Measurements from ENCODE around the gene DEDD2. TPM values are rescaled to one million over a fixed set of nuclear protein-coding genes. Genes with fewer than 3 reads are reported as not detected.

Gene DEDD2
- total RNA-seq, 2 donors from 2014 or later: 19.2 to 24.8 TPM

GRCh38 chr19:42169486-42170413 is 47.7 kb downstream of the DEDD2 start:
- H3K27me3 ChIP-seq: no peaks in the 10 kb centered on the region
- no peak for TF ChIP-seq CTCF (IDR thresholded peaks at IDR 0.05)

GRCh38 chr19:42168206-42168605 is 49.3 kb downstream of the DEDD2 start:
- Histone ChIP-seq H3K4me3 (no peak overlapping the region), H3K9me3 (no peaks in the 10 kb centered on the region), H3K27ac (no peak overlapping the region), H3K27me3 (no peaks in the 10 kb centered on the region), H3K36me3 (no peaks in the 10 kb centered on the region), H3K4me1 (no peaks in the 10 kb centered on the region)
- DNase-seq (ENCODE audit: low spot score): no peak
- no peak for TF ChIP-seq CTCF (IDR thresholded peaks at IDR 0.05)

More at GRCh38 chr19:42169486-42170413, 47.7 kb downstream of the DEDD2 start:
- Histone ChIP-seq H3K36me3 (no peaks in the 10 kb centered on the region), H3K9me3 (no peaks in the 10 kb centered on the region), H3K4me1 (no peaks in the 10 kb centered on the region), H3K4me3 (no peak overlapping the region), H3K27ac (no peak overlapping the region)
- no peak for DNase-seq (ENCODE audit: low spot score)

DNA sequence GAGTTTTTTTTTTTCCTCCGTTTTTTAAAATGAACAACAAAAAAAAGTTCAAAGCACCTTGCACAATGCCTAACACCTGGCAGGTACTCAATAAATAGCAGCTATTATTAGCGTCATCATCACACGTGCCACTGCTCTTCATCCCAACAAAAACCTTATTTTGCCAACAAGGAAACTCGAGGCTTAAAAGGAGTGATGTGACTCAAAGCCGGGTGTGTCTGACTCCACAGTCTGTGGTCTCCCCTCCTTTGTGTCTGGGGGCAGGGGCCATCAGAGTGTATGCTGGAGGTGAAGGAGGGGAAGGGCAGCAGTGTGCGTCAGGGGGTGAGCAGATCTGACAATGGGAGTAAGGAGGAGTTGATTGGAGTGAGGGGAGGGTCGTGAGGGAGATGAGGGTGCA is 51.2 kb downstream of the DEDD2 start:
- no peak for DNase-seq (ENCODE audit: low spot score)
- no peaks in the 10 kb centered on the region for H3K27me3 ChIP-seq
- H3K4me3 ChIP-seq: no peak overlapping the region
- H3K9me3 ChIP-seq: no peaks in the 10 kb centered on the region
- no peak for TF ChIP-seq CTCF (IDR thresholded peaks at IDR 0.05)
- no peaks in the 10 kb centered on the region for H3K36me3 ChIP-seq
- H3K27ac ChIP-seq: no peak overlapping the region
- no peaks in the 10 kb centered on the region for H3K4me1 ChIP-seq

DNA sequence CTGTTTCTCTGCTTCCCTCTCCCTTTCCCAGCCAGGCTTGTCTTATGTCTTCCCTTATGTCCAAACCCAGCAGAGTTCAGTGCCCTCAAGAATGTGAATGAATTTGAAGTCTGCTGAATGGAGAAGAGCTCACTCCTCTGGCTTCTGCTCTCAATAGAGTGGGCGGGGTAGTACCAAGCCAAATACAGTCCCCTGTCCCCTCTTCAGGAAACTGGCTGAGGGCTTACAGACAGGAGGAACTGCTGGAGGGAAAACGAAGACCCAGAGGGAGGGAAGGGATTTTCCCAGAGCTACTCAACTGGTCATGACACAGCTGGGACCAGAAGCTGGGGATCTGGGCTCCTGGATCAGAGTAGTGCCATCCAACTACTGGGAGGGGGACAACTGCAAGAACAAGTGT is 52.3 kb downstream of the DEDD2 start:
- DNase-seq (ENCODE audit: low spot score): no peak
- H3K27ac ChIP-seq: no peak overlapping the region
- H3K27me3 ChIP-seq: no peaks in the 10 kb centered on the region
- no peak for TF ChIP-seq CTCF (IDR thresholded peaks at IDR 0.05)
- no peaks in the 10 kb centered on the region for H3K36me3 ChIP-seq
- no peaks in the 10 kb centered on the region for H3K9me3 ChIP-seq
- no peak overlapping the region for H3K4me3 ChIP-seq
- H3K4me1 ChIP-seq: no peaks in the 10 kb centered on the region

- Histone ChIP-seq H3K27ac (no peak overlapping the region), H3K36me3 (no peaks in the 10 kb centered on the region), H3K4me3 (no peak overlapping the region), H3K27me3 (no peaks in the 10 kb centered on the region), H3K9me3 (no peaks in the 10 kb centered on the region), H3K4me1 (no peaks in the 10 kb centered on the region)
- no peak for TF ChIP-seq CTCF (IDR thresholded peaks at IDR 0.05)
- DNase-seq (ENCODE audit: low spot score): no peak
Observed at GRCh38 chr19:42161616-42162263, 55.7 kb downstream of the DEDD2 start.
